Measurements from ENCODE around the gene NPS. TPM values are rescaled to one million over a fixed set of nuclear protein-coding genes. Genes with fewer than 3 reads are reported as not detected.

Gene NPS
- total RNA-seq, 1 experiment from 2014 or later = not detected

- Histone ChIP-seq H3K9me3 (ENCODE audit: control insufficient read depth, insufficient read depth, low read depth, low read length) (0 out of 2 replicates have a peak, but pooled peaks cover 3% of the 10 kb centered on the region), H3K27ac (ENCODE audit: low read length) (no peak overlapping the region), H3K27me3 (ENCODE audit: control insufficient read depth, insufficient read depth, low read length) (peaks cover 25% of the 10 kb centered on the region), H3K4me1 (ENCODE audit: control insufficient read depth, insufficient read depth, low read length) (no peaks in the 10 kb centered on the region), H3K4me3 (ENCODE audit: low read depth in 2 of 2, low read length in 2 of 2) (no peak overlapping the region), H3K36me3 (ENCODE audit: control insufficient read depth, insufficient read depth, low read length) (no peaks in the 10 kb centered on the region; the same call in 1 of the 2 replicates)
- ChIA-PET CTCF (no interaction called here), POLR2A (no interaction called here)
- no peak for TF ChIP-seq SIN3A (IDR thresholded peaks at IDR 0.05; ENCODE audit: borderline replicate concordance, insufficient read depth, low read depth, low read length)
- TF ChIP-seq TCF7L2 (IDR thresholded peaks at IDR 0.05; ENCODE audit: low read depth, low read length) = no peak
- TF ChIP-seq, protein P1, sequence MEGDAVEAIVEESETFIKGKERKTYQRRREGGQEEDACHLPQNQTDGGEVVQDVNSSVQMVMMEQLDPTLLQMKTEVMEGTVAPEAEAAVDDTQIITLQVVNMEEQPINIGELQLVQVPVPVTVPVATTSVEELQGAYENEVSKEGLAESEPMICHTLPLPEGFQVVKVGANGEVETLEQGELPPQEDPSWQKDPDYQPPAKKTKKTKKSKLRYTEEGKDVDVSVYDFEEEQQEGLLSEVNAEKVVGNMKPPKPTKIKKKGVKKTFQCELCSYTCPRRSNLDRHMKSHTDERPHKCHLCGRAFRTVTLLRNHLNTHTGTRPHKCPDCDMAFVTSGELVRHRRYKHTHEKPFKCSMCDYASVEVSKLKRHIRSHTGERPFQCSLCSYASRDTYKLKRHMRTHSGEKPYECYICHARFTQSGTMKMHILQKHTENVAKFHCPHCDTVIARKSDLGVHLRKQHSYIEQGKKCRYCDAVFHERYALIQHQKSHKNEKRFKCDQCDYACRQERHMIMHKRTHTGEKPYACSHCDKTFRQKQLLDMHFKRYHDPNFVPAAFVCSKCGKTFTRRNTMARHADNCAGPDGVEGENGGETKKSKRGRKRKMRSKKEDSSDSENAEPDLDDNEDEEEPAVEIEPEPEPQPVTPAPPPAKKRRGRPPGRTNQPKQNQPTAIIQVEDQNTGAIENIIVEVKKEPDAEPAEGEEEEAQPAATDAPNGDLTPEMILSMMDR (IDR thresholded peaks at IDR 0.05) = no peak
- no peak for TF ChIP-seq POLR2AphosphoS5 (IDR thresholded peaks at IDR 0.05; ENCODE audit: low read depth, low read length)
- TF ChIP-seq, protein P2, sequence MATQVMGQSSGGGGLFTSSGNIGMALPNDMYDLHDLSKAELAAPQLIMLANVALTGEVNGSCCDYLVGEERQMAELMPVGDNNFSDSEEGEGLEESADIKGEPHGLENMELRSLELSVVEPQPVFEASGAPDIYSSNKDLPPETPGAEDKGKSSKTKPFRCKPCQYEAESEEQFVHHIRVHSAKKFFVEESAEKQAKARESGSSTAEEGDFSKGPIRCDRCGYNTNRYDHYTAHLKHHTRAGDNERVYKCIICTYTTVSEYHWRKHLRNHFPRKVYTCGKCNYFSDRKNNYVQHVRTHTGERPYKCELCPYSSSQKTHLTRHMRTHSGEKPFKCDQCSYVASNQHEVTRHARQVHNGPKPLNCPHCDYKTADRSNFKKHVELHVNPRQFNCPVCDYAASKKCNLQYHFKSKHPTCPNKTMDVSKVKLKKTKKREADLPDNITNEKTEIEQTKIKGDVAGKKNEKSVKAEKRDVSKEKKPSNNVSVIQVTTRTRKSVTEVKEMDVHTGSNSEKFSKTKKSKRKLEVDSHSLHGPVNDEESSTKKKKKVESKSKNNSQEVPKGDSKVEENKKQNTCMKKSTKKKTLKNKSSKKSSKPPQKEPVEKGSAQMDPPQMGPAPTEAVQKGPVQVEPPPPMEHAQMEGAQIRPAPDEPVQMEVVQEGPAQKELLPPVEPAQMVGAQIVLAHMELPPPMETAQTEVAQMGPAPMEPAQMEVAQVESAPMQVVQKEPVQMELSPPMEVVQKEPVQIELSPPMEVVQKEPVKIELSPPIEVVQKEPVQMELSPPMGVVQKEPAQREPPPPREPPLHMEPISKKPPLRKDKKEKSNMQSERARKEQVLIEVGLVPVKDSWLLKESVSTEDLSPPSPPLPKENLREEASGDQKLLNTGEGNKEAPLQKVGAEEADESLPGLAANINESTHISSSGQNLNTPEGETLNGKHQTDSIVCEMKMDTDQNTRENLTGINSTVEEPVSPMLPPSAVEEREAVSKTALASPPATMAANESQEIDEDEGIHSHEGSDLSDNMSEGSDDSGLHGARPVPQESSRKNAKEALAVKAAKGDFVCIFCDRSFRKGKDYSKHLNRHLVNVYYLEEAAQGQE (IDR thresholded peaks at IDR 0.05; ENCODE audit: insufficient read depth in 1 of 2, low read depth in 2 of 2, low read length in 1 of 2) = no peak
- ATAC-seq (no peak), DNase-seq (ENCODE audit: low read depth, low spot score) (no peak)
- no TSS peak for BruUV-seq (replicated peaks)
- intact Hi-C loops (cut with micrococcal nuclease; ENCODE audit: unreplicated experiment) (no loop called here), in situ Hi-C loops (cut with HindIII; ENCODE audit: low pct_unique_long_range_greater_than_20kb, low sequenced_read_pairs) (no loop called here)
These were observed 1.1 kb upstream of the NPS start for GRCh38 chr10:127548022-127548421.

DNA sequence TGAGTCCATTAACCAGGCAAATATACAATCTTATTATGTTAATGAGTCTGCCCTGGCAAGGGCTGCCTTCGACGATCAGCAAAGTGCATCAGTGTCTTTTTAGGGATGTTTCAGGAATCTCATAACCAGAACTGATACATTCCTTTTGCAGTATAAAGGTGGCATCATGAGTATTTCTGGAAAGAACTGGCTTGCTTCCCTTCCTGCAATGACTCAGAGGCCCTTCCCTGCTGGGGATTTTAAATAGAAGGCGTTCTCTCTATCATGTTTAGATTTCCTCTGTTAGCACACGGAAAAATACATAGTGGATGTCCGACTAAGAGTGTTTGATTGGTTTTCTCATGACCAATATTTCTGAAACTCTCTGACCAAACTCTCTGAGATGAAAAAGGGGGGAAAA is 1.8 kb downstream of the NPS start:
- in situ Hi-C loops (cut with HindIII; ENCODE audit: low pct_unique_long_range_greater_than_20kb, low sequenced_read_pairs) = no loop called here
- CTCF ChIA-PET = no interaction called here
- H3K27me3 ChIP-seq (ENCODE audit: control insufficient read depth, insufficient read depth, low read length) = peaks cover 26% of the 10 kb centered on the region
- no peak overlapping the region for H3K27ac ChIP-seq (ENCODE audit: low read length)
- H3K4me1 ChIP-seq (ENCODE audit: control insufficient read depth, insufficient read depth, low read length) = no peaks in the 10 kb centered on the region
- TF ChIP-seq TCF7L2 (IDR thresholded peaks at IDR 0.05; ENCODE audit: low read depth, low read length) (no peak), POLR2AphosphoS5 (IDR thresholded peaks at IDR 0.05; ENCODE audit: low read depth, low read length) (no peak), SIN3A (IDR thresholded peaks at IDR 0.05; ENCODE audit: borderline replicate concordance, insufficient read depth, low read depth, low read length) (no peak)
- TF ChIP-seq, protein P1 (IDR thresholded peaks at IDR 0.05) = no peak
- TF ChIP-seq, protein P2 (IDR thresholded peaks at IDR 0.05; ENCODE audit: insufficient read depth in 1 of 2, low read depth in 2 of 2, low read length in 1 of 2) = no peak
- DNase-seq (ENCODE audit: low read depth, low spot score) (no peak), ATAC-seq (no peak)
- POLR2A ChIA-PET = no interaction called here
- BruUV-seq (replicated peaks) = no TSS peak
- intact Hi-C loops (cut with micrococcal nuclease; ENCODE audit: unreplicated experiment) = no loop called here
- no peak overlapping the region for H3K4me3 ChIP-seq (ENCODE audit: low read depth in 2 of 2, low read length in 2 of 2)
- no peaks in the 10 kb centered on the region for H3K9me3 ChIP-seq (ENCODE audit: control insufficient read depth, insufficient read depth, low read depth, low read length)
- no peaks in the 10 kb centered on the region; the same call in 1 of the 2 replicates for H3K36me3 ChIP-seq (ENCODE audit: control insufficient read depth, insufficient read depth, low read length)
